Measurements from ENCODE around the gene DAGLA. TPM values are rescaled to one million over a fixed set of nuclear protein-coding genes. Genes with fewer than 3 reads are reported as not detected.

DAGLA gene
- total RNA-seq, 1 experiment from 2014 or later: 3.1 TPM

GRCh38 chr11:61650781-61651571 lies 29.2 kb upstream of the DAGLA start:
- H3K27me3 Mint-ChIP-seq (ENCODE audit: low read depth): no peaks in the 10 kb centered on the region; the same call in none of the 2 replicates
- no peak for TF ChIP-seq ATF3 (CRISPR knock-in tag; conservative IDR thresholded peaks at IDR 0.05)
- TF ChIP-seq ZNF532 (CRISPR knock-in tag; IDR thresholded peaks at IDR 0.05; ENCODE audit: borderline replicate concordance): 0 out of 2 replicates have a peak, but pooled peaks have one; percentile 6
- TF ChIP-seq ZNF121 (CRISPR knock-in tag; IDR thresholded peaks at IDR 0.05): no peak
- TF ChIP-seq RELA (CRISPR knock-in tag; IDR thresholded peaks at IDR 0.05; ENCODE audit: borderline replicate concordance): no peak
- no peak for TF ChIP-seq HMGXB4 (CRISPR knock-in tag; IDR thresholded peaks at IDR 0.05)
- TF ChIP-seq SMAD3 (CRISPR knock-in tag; IDR thresholded peaks at IDR 0.05; ENCODE audit: borderline replicate concordance): no peak
- no peak for TF ChIP-seq NR1H2 (CRISPR knock-in tag; IDR thresholded peaks at IDR 0.05)
- 0 out of 2 replicates have a peak, but pooled peaks have one; percentile 15 for TF ChIP-seq ZNF423 (CRISPR knock-in tag; IDR thresholded peaks at IDR 0.05)
- TF ChIP-seq ERG (CRISPR knock-in tag; IDR thresholded peaks at IDR 0.05): no peak
- no peak for TF ChIP-seq MXD4 (CRISPR knock-in tag; IDR thresholded peaks at IDR 0.05; ENCODE audit: borderline replicate concordance)
- TF ChIP-seq CREM (CRISPR knock-in tag; IDR thresholded peaks at IDR 0.05): no peak
- TF ChIP-seq GRHL2 (CRISPR knock-in tag; IDR thresholded peaks at IDR 0.05; ENCODE audit: insufficient replicate concordance, severe bottlenecking): no peak
- peak; percentile 64; the same call in 1 of the 2 replicates for TF ChIP-seq NFE2L1 (CRISPR knock-in tag; IDR thresholded peaks at IDR 0.05)
- no peak for TF ChIP-seq TEAD4 (CRISPR knock-in tag; IDR thresholded peaks at IDR 0.05)
- H3K4me3 Mint-ChIP-seq: no peak overlapping the region
- H3K27ac Mint-ChIP-seq: no peak overlapping the region
- no peaks in the 10 kb centered on the region for H3K9me3 Mint-ChIP-seq
- peaks cover 22% of the 10 kb centered on the region for H3K4me1 Mint-ChIP-seq
- ChIA-PET POLR2A (no interaction called here), CTCF (interaction anchor here (0.6 to 1.9 kb wide), 12 partner anchors 11 to 205 kb away, joined by 3 to 10 read pairs (median 4); no protein-coding TSS in a partner anchor)
- DNase-seq (ENCODE audit: low spot score): peak; percentile 78
- ATAC-seq: peak; percentile 80
- H3K36me3 Mint-ChIP-seq: no peaks in the 10 kb centered on the region

- no peak overlapping the region; the same call in 1 of the 2 replicates for H3K27ac Mint-ChIP-seq
- no peak overlapping the region for H3K4me3 Mint-ChIP-seq
- no peaks in the 10 kb centered on the region; the same call in none of the 2 replicates for H3K27me3 Mint-ChIP-seq (ENCODE audit: low read depth)
- CTCF ChIA-PET: interaction anchor here (1.9 kb wide), 2 partner anchors 14 to 27 kb away, joined by 5 to 10 read pairs; no protein-coding TSS in a partner anchor
- no peak for DNase-seq (ENCODE audit: low spot score)
- POLR2A ChIA-PET: no interaction called here
- H3K9me3 Mint-ChIP-seq: no peaks in the 10 kb centered on the region
- H3K4me1 Mint-ChIP-seq: peaks cover 29% of the 10 kb centered on the region
- no peak for ATAC-seq
- H3K36me3 Mint-ChIP-seq: no peaks in the 10 kb centered on the region
- TF ChIP-seq PRRX2 (CRISPR knock-in tag; IDR thresholded peaks at IDR 0.05) (no peak), ZNF423 (CRISPR knock-in tag; IDR thresholded peaks at IDR 0.05) (no peak), MXD4 (CRISPR knock-in tag; IDR thresholded peaks at IDR 0.05; ENCODE audit: borderline replicate concordance) (no peak), NFYB (CRISPR knock-in tag; conservative IDR thresholded peaks at IDR 0.05; ENCODE audit: low read depth) (no peak), HMGXB4 (CRISPR knock-in tag; IDR thresholded peaks at IDR 0.05) (no peak), ESRRA (CRISPR knock-in tag; IDR thresholded peaks at IDR 0.05; ENCODE audit: borderline replicate concordance) (no peak), MAX (CRISPR knock-in tag; IDR thresholded peaks at IDR 0.05) (no peak), ZNF396 (CRISPR knock-in tag; IDR thresholded peaks at IDR 0.05; ENCODE audit: borderline replicate concordance) (no peak), ZNF512 (CRISPR knock-in tag; IDR thresholded peaks at IDR 0.05; ENCODE audit: borderline replicate concordance) (no peak), ETV6 (CRISPR knock-in tag; IDR thresholded peaks at IDR 0.05) (no peak)
Observed at GRCh38 chr11:61652135-61652534, 28.1 kb upstream of the DAGLA start.

Measured in WTC11 (cell line).